Chondrocyte (in vitro differentiated cells): ENCODE results near the gene LKAAEAR1. TPM values are rescaled to one million over a fixed set of nuclear protein-coding genes. Genes with fewer than 3 reads are reported as not detected.
A peak's percentile ranks its signal among the peaks of the same experiment; 100 is the strongest.

Experiments used
- DNase-seq: peaks from one replicate; pipeline ENCODE4 v3.0.0; 2021; ENCODE audit warnings: mixed read lengths, low spot score
- H3K27ac Mint-ChIP-seq: one replicate; pipeline ENCODE4 v1.8.0; 2021; ENCODE audit warnings: mild to moderate bottlenecking, moderate library complexity, mixed read lengths; ENCODE audit not compliant: unreplicated experiment
- H3K27me3 Mint-ChIP-seq: 2 replicates; pipeline ENCODE4 v1.8.0; 2021; ENCODE audit warnings: low read depth, mixed read lengths
- H3K36me3 Mint-ChIP-seq: 2 replicates; pipeline ENCODE4 v1.8.0; 2021; ENCODE audit warnings: low read depth, mixed read lengths
- H3K4me1 Mint-ChIP-seq: 2 replicates; pipeline ENCODE4 v1.8.0; 2021; ENCODE audit warnings: low read depth, mild to moderate bottlenecking, mixed read lengths
- H3K4me3 Mint-ChIP-seq: one replicate; pipeline ENCODE4 v1.8.0; 2021; ENCODE audit warnings: mild to moderate bottlenecking, moderate library complexity, mixed read lengths; ENCODE audit not compliant: unreplicated experiment
- H3K9me3 Mint-ChIP-seq: 2 replicates; pipeline ENCODE4 v1.8.0; 2021; ENCODE audit warnings: low read depth, mixed read lengths
- CTCF ChIP-seq: fragments of 200-600 bp; sonication (generic); IDR thresholded peaks from 2 replicates; pipeline ENCODE4 v1.5.0; 2021; ENCODE audit warnings: antibody characterized with exemption, mild to moderate bottlenecking, moderate library complexity
- total RNA-seq: library from RNA; stranded (reverse); gene quantifications from 3 replicates; pipeline ENCODE4 v1.2.1, GENCODE V29; 2021

LKAAEAR1 gene
- total RNA-seq, 1 donor from 2014 or later, result 0.55 TPM

GRCh38 chr20:64116016-64116415 is 31.8 kb upstream of the LKAAEAR1 start:
- Mint-ChIP-seq H3K4me1 (peaks cover 7% of the 10 kb centered on the region), H3K4me3 (no peak overlapping the region), H3K36me3 (no peaks in the 10 kb centered on the region), H3K9me3 (no peaks in the 10 kb centered on the region), H3K27me3 (no peaks in the 10 kb centered on the region), H3K27ac (no peak overlapping the region)
- TF ChIP-seq CTCF, result no peak
- DNase-seq, result peak; percentile 86

- DNase-seq, result peak; percentile 85
- Mint-ChIP-seq H3K27ac (no peak overlapping the region), H3K4me1 (peaks cover 4% of the 10 kb centered on the region), H3K4me3 (no peak overlapping the region), H3K36me3 (no peaks in the 10 kb centered on the region), H3K9me3 (no peaks in the 10 kb centered on the region), H3K27me3 (no peaks in the 10 kb centered on the region)
- TF ChIP-seq CTCF, result no peak
These were observed 31.1 kb upstream of the LKAAEAR1 start for GRCh38 chr20:64115171-64115911.

- no peak for TF ChIP-seq CTCF
- H3K4me1 Mint-ChIP-seq, result no peaks in the 10 kb centered on the region
- DNase-seq, result peak; percentile 78
- no peaks in the 10 kb centered on the region for H3K27me3 Mint-ChIP-seq
- no peaks in the 10 kb centered on the region for H3K36me3 Mint-ChIP-seq
- no peak overlapping the region for H3K27ac Mint-ChIP-seq
- H3K4me3 Mint-ChIP-seq, result no peak overlapping the region
- no peaks in the 10 kb centered on the region for H3K9me3 Mint-ChIP-seq
These were observed 30.3 kb upstream of the LKAAEAR1 start for GRCh38 chr20:64114356-64114971.

GRCh38 chr20:64113796-64114355 is 29.7 kb upstream of the LKAAEAR1 start:
- DNase-seq, result peak; percentile 61
- no peaks in the 10 kb centered on the region for H3K9me3 Mint-ChIP-seq
- H3K36me3 Mint-ChIP-seq, result no peaks in the 10 kb centered on the region
- H3K27ac Mint-ChIP-seq, result no peak overlapping the region
- peaks cover 2% of the 10 kb centered on the region for H3K27me3 Mint-ChIP-seq
- TF ChIP-seq CTCF, result no peak
- no peak overlapping the region for H3K4me3 Mint-ChIP-seq
- no peaks in the 10 kb centered on the region for H3K4me1 Mint-ChIP-seq

- no peak for TF ChIP-seq CTCF
- Mint-ChIP-seq H3K4me3 (no peak overlapping the region), H3K9me3 (no peaks in the 10 kb centered on the region)
These were observed 29.2 kb upstream of the LKAAEAR1 start for GRCh38 chr20:64113444-64113775.

More at GRCh38 chr20:64113444-64113775, 29.2 kb upstream of the LKAAEAR1 start:
- peak; percentile 56 for DNase-seq
- H3K27me3 Mint-ChIP-seq, result peaks cover 4% of the 10 kb centered on the region
- no peak overlapping the region for H3K27ac Mint-ChIP-seq
- H3K36me3 Mint-ChIP-seq, result no peaks in the 10 kb centered on the region
- no peaks in the 10 kb centered on the region for H3K4me1 Mint-ChIP-seq
